ENCODE results near the gene SF3B4. TPM values are rescaled to one million over a fixed set of nuclear protein-coding genes. Genes with fewer than 3 reads are reported as not detected.

The SF3B4 gene
- total RNA-seq, 1 donor, result 24.9 TPM

Other genes with a start within 250 kb of the SF3B4 start
- gene FCGR1A, start 145.1 kb downstream of the SF3B4 start, total RNA-seq (ENCODE audit: low replicate concordance), result not detected in 2 replicates
- gene BOLA1, start 28.2 kb downstream of the SF3B4 start, total RNA-seq (ENCODE audit: low replicate concordance), result 7.0 and 9.4 TPM in 2 replicates
- gene SV2A, start 10.0 kb downstream of the SF3B4 start, total RNA-seq (ENCODE audit: low replicate concordance), result 17.4 and 25.0 TPM in 2 replicates
- 7.3 and 22.1 TPM in 2 replicates for gene MTMR11, start 9.1 kb upstream of the SF3B4 start, total RNA-seq (ENCODE audit: low replicate concordance)
- 17.7 and 41.7 TPM in 2 replicates for gene OTUD7B, start 82.9 kb upstream of the SF3B4 start, total RNA-seq (ENCODE audit: low replicate concordance)
- 26.0 and 47.8 TPM in 2 replicates for gene VPS45, start 140.0 kb upstream of the SF3B4 start, total RNA-seq (ENCODE audit: low replicate concordance)
- gene PLEKHO1, start 222.1 kb upstream of the SF3B4 start, total RNA-seq (ENCODE audit: low replicate concordance), result 27.7 and 43.6 TPM in 2 replicates

Measured in fibroblast of the aortic adventitia (primary cell).